ENCODE data around the gene TMEM138. TPM values are rescaled to one million over a fixed set of nuclear protein-coding genes. Genes with fewer than 3 reads are reported as not detected.

TMEM138 gene
- total RNA-seq, 1 experiment from 2014 or later = 43.6 TPM

DNA sequence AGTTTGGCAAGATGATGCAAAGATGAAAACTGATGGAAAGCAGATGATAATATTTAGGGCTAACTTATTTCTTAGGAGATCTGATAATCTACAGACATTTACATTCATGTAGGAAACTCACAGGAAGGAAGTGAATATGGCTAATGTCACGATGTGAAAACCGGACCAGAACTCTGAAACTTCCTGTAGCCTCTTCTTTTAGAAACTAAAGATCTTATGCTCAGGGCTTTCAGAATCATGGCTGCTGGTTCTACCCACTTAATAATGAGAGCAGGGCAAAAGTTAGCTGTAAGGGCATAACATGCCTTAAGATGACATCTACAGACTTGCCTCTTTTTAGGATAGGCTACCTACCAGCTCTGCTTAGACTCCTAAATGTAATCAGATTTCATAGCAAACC, 52.4 kb downstream of the TMEM138 start:
- Histone ChIP-seq H2BK12ac (ENCODE audit: insufficient read length, low read depth, low read length) (no peak overlapping the region), H4K5ac (ENCODE audit: insufficient read length, low read depth, low read length) (no peak overlapping the region), H3K56ac (ENCODE audit: insufficient read length, low read depth, low read length) (no peak overlapping the region), H2BK15ac (ENCODE audit: low read depth, low read length) (no peak overlapping the region), H3K79me2 (ENCODE audit: insufficient read depth, low read length) (no peaks in the 10 kb centered on the region), H2BK20ac (ENCODE audit: low read depth, low read length, poor library complexity, severe bottlenecking) (no peak overlapping the region), H4K8ac (replicated peaks; ENCODE audit: insufficient read length, low read depth, low read length) (no peak overlapping the region), H2AK5ac (ENCODE audit: insufficient read length, low read length) (no peak overlapping the region), H3K9me3 (ENCODE audit: control insufficient read depth, low read depth, low read length) (no peaks in the 10 kb centered on the region), H4K20me1 (ENCODE audit: control insufficient read depth, insufficient read depth, insufficient read length) (no peaks in the 10 kb centered on the region), H4K91ac (ENCODE audit: insufficient read length, low read depth, low read length) (no peak overlapping the region), H2BK5ac (ENCODE audit: insufficient read length, low read length) (no peak overlapping the region), H3K4me2 (ENCODE audit: insufficient read depth, insufficient read length, low read length) (no peak overlapping the region), H3K9ac (ENCODE audit: extremely low read depth, insufficient read length, low read length) (no peak overlapping the region), H3K18ac (ENCODE audit: insufficient read length, low read depth, low read length) (no peak overlapping the region), H3K23me2 (ENCODE audit: insufficient read length, low read depth, low read length, poor library complexity, severe bottlenecking) (no peaks in the 10 kb centered on the region), H3K23ac (ENCODE audit: insufficient read length, low read depth, low read length) (no peak overlapping the region), H3T11ph (ENCODE audit: low read length) (no peak overlapping the region), H3K27ac (ENCODE audit: insufficient read length, low read depth, low read length) (no peak overlapping the region), H2BK120ac (ENCODE audit: low read depth, low read length, poor library complexity, severe bottlenecking) (no peak overlapping the region), H3K4ac (ENCODE audit: low read depth, low read length) (no peak overlapping the region), H3K4me1 (ENCODE audit: insufficient read depth, low read length) (no peaks in the 10 kb centered on the region), H3K79me1 (ENCODE audit: insufficient read depth, low read depth, low read length, poor library complexity, severe bottlenecking) (peaks cover 4% of the 10 kb centered on the region), H2AFZ (ENCODE audit: low read length) (no peak overlapping the region), H3K27me3 (ENCODE audit: insufficient read depth, low read length) (no peaks in the 10 kb centered on the region), H3K14ac (ENCODE audit: insufficient read depth, low read length) (no peak overlapping the region)
- no peaks in the 10 kb centered on the region for H3K9me3 Mint-ChIP-seq
- H3K27ac Mint-ChIP-seq = no peak overlapping the region
- TF ChIP-seq, protein P1, sequence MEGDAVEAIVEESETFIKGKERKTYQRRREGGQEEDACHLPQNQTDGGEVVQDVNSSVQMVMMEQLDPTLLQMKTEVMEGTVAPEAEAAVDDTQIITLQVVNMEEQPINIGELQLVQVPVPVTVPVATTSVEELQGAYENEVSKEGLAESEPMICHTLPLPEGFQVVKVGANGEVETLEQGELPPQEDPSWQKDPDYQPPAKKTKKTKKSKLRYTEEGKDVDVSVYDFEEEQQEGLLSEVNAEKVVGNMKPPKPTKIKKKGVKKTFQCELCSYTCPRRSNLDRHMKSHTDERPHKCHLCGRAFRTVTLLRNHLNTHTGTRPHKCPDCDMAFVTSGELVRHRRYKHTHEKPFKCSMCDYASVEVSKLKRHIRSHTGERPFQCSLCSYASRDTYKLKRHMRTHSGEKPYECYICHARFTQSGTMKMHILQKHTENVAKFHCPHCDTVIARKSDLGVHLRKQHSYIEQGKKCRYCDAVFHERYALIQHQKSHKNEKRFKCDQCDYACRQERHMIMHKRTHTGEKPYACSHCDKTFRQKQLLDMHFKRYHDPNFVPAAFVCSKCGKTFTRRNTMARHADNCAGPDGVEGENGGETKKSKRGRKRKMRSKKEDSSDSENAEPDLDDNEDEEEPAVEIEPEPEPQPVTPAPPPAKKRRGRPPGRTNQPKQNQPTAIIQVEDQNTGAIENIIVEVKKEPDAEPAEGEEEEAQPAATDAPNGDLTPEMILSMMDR (conservative IDR thresholded peaks at IDR 0.05) = no peak
- H3K36me3 Mint-ChIP-seq (ENCODE audit: insufficient read depth in 1 of 3, low read depth in 3 of 3) = peaks cover 53 to 97% (median 94%) of the 10 kb centered on the region in 3 experiments
- WGBS (ENCODE audit: extremely low coverage, insufficient read length, low lambda C conversion rate) = no CpG with 5 or more reads among the region's 2 CpGs
- H3K4me1 Mint-ChIP-seq = no peaks in the 10 kb centered on the region; a peak in 1 of 4 replicates
- H3K4me3 Mint-ChIP-seq = no peak overlapping the region
- no peak for DNase-seq
- no peaks in the 10 kb centered on the region for H3K27me3 Mint-ChIP-seq (ENCODE audit: low read depth)
